Spleen (tissue), 11 donors: Measurements from ENCODE around the gene ELP2. TPM values are rescaled to one million over a fixed set of nuclear protein-coding genes. Genes with fewer than 3 reads are reported as not detected.

ENCODE experiments used
- DNase-seq: peaks from one replicate; pipeline ENCODE4 v3.0.0-alpha.2; 2020
- H3K27ac ChIP-seq, 8 donors: fragments of 200-600 bp; sonication (generic) in 7 of 8; 1 replicate in 4 of 8; 2 replicates in 4 of 8; pipeline versions ENCODE4 v1.5.0 to v1.8.0; 2016 to 2021; ENCODE audit warnings: inconsistent platforms in 4 of 8, mild to moderate bottlenecking in 4 of 8, moderate library complexity in 1 of 8
- H3K27me3 ChIP-seq, 7 donors: fragments of 200-600 bp; sonication (generic) in 6 of 7; replicated peaks in 1 of 7; 1 replicate in 4 of 7; 2 replicates in 3 of 7; pipeline versions ENCODE4 v1.5.0 to v1.8.0; 2016 to 2021; ENCODE audit warnings: inconsistent platforms in 3 of 7, mild to moderate bottlenecking in 1 of 7
- H3K36me3 ChIP-seq, 6 donors: fragments of 200-600 bp; sonication (generic) in 5 of 6; 1 replicate in 4 of 6; 2 replicates in 2 of 6; pipeline versions ENCODE4 v1.5.0 to v1.8.0; 2016 to 2021; ENCODE audit warnings: inconsistent platforms in 2 of 6
- H3K4me1 ChIP-seq, 6 donors: fragments of 200-600 bp; sonication (generic) in 5 of 6; 1 replicate in 3 of 6; 2 replicates in 3 of 6; pipeline versions ENCODE4 v1.5.0 to v1.8.0; 2016 to 2021; ENCODE audit warnings: inconsistent platforms in 3 of 6
- H3K4me3 ChIP-seq, 8 donors: fragments of 200-600 bp; sonication (generic) in 7 of 8; 1 replicate in 4 of 8; 2 replicates in 4 of 8; pipeline versions ENCODE4 v1.5.0 to v1.8.0; 2016 to 2021; ENCODE audit warnings: inconsistent platforms in 4 of 8, mild to moderate bottlenecking in 4 of 8, moderate library complexity in 2 of 8
- H3K9me3 ChIP-seq, 8 donors: fragments of 200-600 bp; sonication (generic) in 7 of 8; 1 replicate in 4 of 8; 2 replicates in 4 of 8; pipeline versions ENCODE4 v1.5.0 to v1.8.0; 2016 to 2021; ENCODE audit warnings: inconsistent platforms in 4 of 8
- POLR2A ChIP-seq, 3 donors: fragments of 450-650 bp; IDR thresholded peaks; one replicate each; pipeline ENCODE4 v1.5.1; 2017; ENCODE audit warnings: antibody characterized with exemption in 3 of 3, mild to moderate bottlenecking in 1 of 3
- POLR2AphosphoS5 ChIP-seq, 3 donors: sonication (generic); formaldehyde crosslinking; IDR thresholded peaks; one replicate each; pipeline ENCODE4 v1.5.1; 2017; ENCODE audit warnings: antibody characterized with exemption in 3 of 3
- WGBS, 5 donors: extraction: QIAGEN DNeasy Blood & Tissue Kit in 3 of 5; methylation state at CpG; one replicate each; pipeline versions ENCODE4 v1.1.5 to v1.1.7; 2013 to 2018; 5-methylcytosine and 5-hydroxymethylcytosine counted together
- intact Hi-C: fragments of 100-400 bp; cut with DNase I; formaldehyde crosslinking; loops from one replicate; pipeline ENCODE4 v1.15.0; 2023; ENCODE audit warnings: low total_unique reads
- polyA plus RNA-seq, 3 donors: library from polyadenylated mRNA; stranded (reverse); fragments of 200-250 nt; gene quantifications; one replicate each; pipeline ENCODE4 v1.2.1, GENCODE V29; 2013
- total RNA-seq, 7 donors: library from RNA; depleted of rRNA in 3 of 7; stranded (reverse); fragments of >200 nt in 3 of 7; fragmentation: NEBNext Ultra II Directional in 4 of 7; extraction: Animal tissue kit (Norgen Biotek cat#: 25700) in 4 of 7; gene quantifications; one replicate each; pipeline versions ENCODE4 v1.1.0 to v1.2.1, GENCODE V29; 2016 to 2021
- TF ChIP-seq, protein P1 (sequence below), 11 experiments: fragments of 200-600 bp in 7 of 11; fragments of 450-650 bp in 4 of 11; sonication (generic) in 4 of 11; IDR thresholded peaks in 8 of 11; conservative IDR thresholded peaks in 3 of 11; 1 replicate in 7 of 11; 2 replicates in 4 of 11; pipeline versions ENCODE4 v1.4.0 to v1.8.0; 2016 to 2021; ENCODE audit warnings: antibody characterized with exemption in 11 of 11, inconsistent platforms in 4 of 11, mild to moderate bottlenecking in 1 of 11
- donor health status: healthy with polysubstance abuse.
- donor health status: DM: no; HTN: no; CAD: no; lungs with moderate emphysema.
- donor health status: DM: no; HTN: no; CAD: no.
- donor health status: Bipolar disorder and iron deficiency.
- donor health status: healthy.
- donor health status: DM: no; HTN: no; CAD: no.
- donor health status: DM: yes; HTN: yes; CAD: no.

The ELP2 gene
- total and polyA plus RNA-seq, 10 donors, result 45.7 to 99.7 (median 72.6) TPM

DNA sequence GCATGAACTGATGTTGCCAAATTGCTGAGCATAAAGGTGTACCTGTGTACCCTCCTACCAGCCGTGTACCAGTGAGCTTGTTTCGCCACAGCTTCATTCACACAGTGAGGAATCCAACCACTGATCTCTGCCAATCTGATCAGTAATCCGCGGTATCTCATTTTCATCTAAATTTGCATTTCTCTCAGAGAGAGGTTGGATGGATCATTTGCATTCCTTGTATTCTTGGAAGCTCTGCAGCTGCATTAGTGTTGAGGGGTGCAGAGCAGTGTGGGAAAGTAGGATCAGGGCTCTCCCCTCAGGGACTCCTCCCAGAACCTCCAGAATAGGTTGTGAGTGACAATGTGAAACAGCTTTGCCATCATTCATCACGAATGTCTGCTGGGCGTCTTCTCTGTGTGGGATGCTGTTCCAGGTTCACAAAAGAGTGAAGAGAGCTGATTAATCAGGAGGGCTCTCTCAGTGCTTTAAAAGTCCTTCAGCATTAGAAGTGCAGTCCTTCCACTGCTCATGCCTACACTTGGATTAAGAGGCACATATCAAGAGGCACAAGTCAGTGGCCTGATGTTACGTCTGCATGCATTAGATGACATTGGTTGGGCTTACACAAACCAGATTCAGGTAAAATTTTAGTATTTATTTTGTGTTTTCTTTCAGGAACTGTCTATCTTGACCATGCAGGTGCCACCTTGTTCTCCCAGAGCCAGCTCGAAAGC, 65.1 kb downstream of the ELP2 start:
- Histone ChIP-seq H3K4me1 (no peaks in the 10 kb centered on the region), H3K36me3 (no peaks in the 10 kb centered on the region), H3K4me3 (no peak overlapping the region), H3K9me3 (no peaks in the 10 kb centered on the region), H3K27me3 (peaks cover 0 to 3% (median 0%) of the 10 kb centered on the region in 7 donors), H3K27ac (no peak overlapping the region)
- DNase-seq, result no peak
- TF ChIP-seq POLR2A (IDR thresholded peaks at IDR 0.05) (no peak), POLR2AphosphoS5 (IDR thresholded peaks at IDR 0.05) (no peak)
- TF ChIP-seq, protein P1, sequence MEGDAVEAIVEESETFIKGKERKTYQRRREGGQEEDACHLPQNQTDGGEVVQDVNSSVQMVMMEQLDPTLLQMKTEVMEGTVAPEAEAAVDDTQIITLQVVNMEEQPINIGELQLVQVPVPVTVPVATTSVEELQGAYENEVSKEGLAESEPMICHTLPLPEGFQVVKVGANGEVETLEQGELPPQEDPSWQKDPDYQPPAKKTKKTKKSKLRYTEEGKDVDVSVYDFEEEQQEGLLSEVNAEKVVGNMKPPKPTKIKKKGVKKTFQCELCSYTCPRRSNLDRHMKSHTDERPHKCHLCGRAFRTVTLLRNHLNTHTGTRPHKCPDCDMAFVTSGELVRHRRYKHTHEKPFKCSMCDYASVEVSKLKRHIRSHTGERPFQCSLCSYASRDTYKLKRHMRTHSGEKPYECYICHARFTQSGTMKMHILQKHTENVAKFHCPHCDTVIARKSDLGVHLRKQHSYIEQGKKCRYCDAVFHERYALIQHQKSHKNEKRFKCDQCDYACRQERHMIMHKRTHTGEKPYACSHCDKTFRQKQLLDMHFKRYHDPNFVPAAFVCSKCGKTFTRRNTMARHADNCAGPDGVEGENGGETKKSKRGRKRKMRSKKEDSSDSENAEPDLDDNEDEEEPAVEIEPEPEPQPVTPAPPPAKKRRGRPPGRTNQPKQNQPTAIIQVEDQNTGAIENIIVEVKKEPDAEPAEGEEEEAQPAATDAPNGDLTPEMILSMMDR (IDR thresholded peaks at IDR 0.05 in 8 of 11, conservative IDR thresholded peaks at IDR 0.05 in 3 of 11), result no peak
- WGBS, 5 donors, result 76 to 91% (median 79%) methylated on average over 8 of the region's 8 CpGs
- intact Hi-C loops, result no loop called here

GRCh38 chr18:36195427-36196122, 65.9 kb downstream of the ELP2 start:
- intact Hi-C loops, result no loop called here
- H3K27ac ChIP-seq, result no peak overlapping the region
- H3K36me3 ChIP-seq, result no peaks in the 10 kb centered on the region
- no peaks in the 10 kb centered on the region for H3K9me3 ChIP-seq
- 70 to 83% (median 78%) methylated on average over 3 of the region's 3 CpGs for WGBS, 5 donors
- H3K4me1 ChIP-seq, result no peaks in the 10 kb centered on the region
- TF ChIP-seq POLR2A (IDR thresholded peaks at IDR 0.05), result no peak
- peak in 1 of 3 donors; percentile 29 for TF ChIP-seq POLR2AphosphoS5 (IDR thresholded peaks at IDR 0.05)
- TF ChIP-seq, protein P1 (IDR thresholded peaks at IDR 0.05 in 8 of 11, conservative IDR thresholded peaks at IDR 0.05 in 3 of 11), result no peak
- no peaks in the 10 kb centered on the region for H3K27me3 ChIP-seq
- H3K4me3 ChIP-seq, result no peak overlapping the region
- DNase-seq, result peak; percentile 27

DNA sequence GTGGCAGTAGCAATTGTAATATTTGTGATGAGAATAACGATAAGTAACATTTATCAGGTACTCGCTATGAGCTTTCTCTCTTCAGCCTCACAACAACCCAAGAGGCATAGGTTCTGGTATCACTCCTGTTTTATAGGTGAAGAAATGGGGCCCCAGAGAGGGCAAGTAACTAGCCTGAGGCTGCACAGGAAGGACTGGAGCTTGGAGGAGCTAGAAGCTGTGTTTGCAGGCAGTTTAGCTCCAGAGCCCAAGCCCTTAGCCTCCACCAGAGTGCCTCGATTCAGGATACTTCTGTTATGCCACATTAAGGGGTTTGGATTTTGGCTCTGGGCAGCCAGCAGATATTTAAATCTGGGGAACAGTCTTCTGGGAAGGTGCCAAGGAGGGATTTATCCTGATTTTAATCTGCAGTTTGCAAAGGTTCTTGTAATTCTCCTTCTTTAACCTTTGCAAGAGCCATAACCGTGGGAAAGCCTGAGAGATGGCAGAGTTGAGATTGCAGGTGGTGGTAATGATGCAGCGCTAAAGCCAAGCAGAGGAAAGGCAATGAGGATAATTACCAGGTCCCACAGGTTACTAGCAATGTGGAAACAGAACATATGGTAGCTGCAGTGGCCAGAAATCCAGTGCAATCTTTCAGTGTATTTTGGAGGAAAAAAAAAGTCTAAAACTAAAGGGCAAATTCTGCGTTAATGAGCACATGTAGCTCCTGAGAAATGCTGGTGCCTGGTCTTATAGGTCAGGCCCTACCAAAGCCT, 66.7 kb downstream of the ELP2 start:
- 80 to 91% (median 89%) methylated on average over 6 of the region's 6 CpGs for WGBS, 5 donors
- no peaks in the 10 kb centered on the region for H3K4me1 ChIP-seq

More for the DNA sequence above, 66.7 kb downstream of the ELP2 start:
- no peak for DNase-seq
- Histone ChIP-seq H3K36me3 (no peaks in the 10 kb centered on the region), H3K9me3 (no peaks in the 10 kb centered on the region), H3K4me3 (no peak overlapping the region), H3K27me3 (no peaks in the 10 kb centered on the region), H3K27ac (no peak overlapping the region)
- intact Hi-C loops, result no loop called here
- TF ChIP-seq, protein P1 (IDR thresholded peaks at IDR 0.05 in 8 of 11, conservative IDR thresholded peaks at IDR 0.05 in 3 of 11), result no peak
- no peak for TF ChIP-seq POLR2AphosphoS5 (IDR thresholded peaks at IDR 0.05)
- no peak for TF ChIP-seq POLR2A (IDR thresholded peaks at IDR 0.05)
